ENCODE results near the gene CDS1. TPM values are rescaled to one million over a fixed set of nuclear protein-coding genes. Genes with fewer than 3 reads are reported as not detected.

Gene CDS1
- total and polyA plus RNA-seq, 7 experiments from 2014 or later = 0.39 to 0.95 (median 0.71) TPM; not detected in 1

DNA sequence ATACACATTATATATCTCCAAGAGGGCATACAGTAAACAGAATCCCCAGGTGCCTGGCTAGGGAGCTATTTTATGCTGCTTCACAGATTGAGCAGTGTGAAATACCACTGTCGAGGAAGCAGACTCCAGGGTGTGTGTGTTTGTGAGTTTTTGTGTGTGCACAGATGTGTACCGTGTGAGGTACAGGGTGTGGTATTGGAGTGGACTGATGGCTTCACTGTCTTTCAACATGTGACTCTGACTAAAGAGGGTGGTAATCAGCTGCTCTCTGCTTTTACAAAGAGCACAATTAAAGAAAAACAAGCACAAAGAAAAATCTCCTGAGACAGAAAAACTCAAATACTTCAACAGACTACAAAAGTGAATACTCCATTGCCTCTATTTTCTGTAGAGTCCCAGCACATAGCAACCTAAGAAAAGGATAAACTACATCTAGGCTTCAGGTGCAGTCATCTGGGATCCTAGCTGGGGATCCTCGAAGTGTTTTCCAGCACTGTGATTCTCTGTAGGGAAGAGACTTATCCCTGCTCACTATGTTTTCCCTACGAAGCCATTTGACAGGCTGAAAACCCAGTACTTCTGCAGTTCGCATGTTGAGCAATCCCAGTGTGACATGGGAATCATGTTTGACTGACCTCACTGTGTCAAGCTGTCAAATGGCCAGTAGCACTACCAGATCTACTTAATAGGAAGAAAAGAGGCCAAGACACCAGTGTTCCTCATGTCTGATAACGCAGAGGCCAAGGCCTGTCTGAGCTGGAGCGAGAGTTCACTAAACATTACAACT, 100.3 kb downstream of the CDS1 start:
- Mint-ChIP-seq H3K27ac (no peak overlapping the region), H3K4me1 (peaks cover 0 to 29% (median 0%) of the 10 kb centered on the region in 7 donors), H3K36me3 (no peaks in the 10 kb centered on the region), H3K27me3 (peaks cover 0 to 4% (median 0%) of the 10 kb centered on the region in 5 donors), H3K9me3 (no peaks in the 10 kb centered on the region), H3K4me3 (no peak overlapping the region)
- no peaks in the 10 kb centered on the region for H3K36me3 ChIP-seq (ENCODE audit: control insufficient read depth in 2 of 3, insufficient read depth in 3 of 3, low read length in 3 of 3)
- ATAC-seq = peak; percentile 36
- DNase-seq = no peak
- ChIA-PET CTCF (no interaction called here), POLR2A (no interaction called here)
- intact Hi-C loops (cut with micrococcal nuclease) = no loop called here
- H3K27ac ChIP-seq (ENCODE audit: low read depth, low read length) = no peak overlapping the region
- no peaks in the 10 kb centered on the region for H3K9me3 ChIP-seq (ENCODE audit: control insufficient read depth in 2 of 3, low read length in 3 of 3)
- no peaks in the 10 kb centered on the region for H3K27me3 ChIP-seq (ENCODE audit: control insufficient read depth in 2 of 2, insufficient read depth in 2 of 2, low read length in 2 of 2)
- no peak overlapping the region for H3K4me3 ChIP-seq (ENCODE audit: low read length)
- no peaks in the 10 kb centered on the region for H3K4me1 ChIP-seq (ENCODE audit: control insufficient read depth in 2 of 2, insufficient read depth in 2 of 2, low read length in 2 of 2)

DNA sequence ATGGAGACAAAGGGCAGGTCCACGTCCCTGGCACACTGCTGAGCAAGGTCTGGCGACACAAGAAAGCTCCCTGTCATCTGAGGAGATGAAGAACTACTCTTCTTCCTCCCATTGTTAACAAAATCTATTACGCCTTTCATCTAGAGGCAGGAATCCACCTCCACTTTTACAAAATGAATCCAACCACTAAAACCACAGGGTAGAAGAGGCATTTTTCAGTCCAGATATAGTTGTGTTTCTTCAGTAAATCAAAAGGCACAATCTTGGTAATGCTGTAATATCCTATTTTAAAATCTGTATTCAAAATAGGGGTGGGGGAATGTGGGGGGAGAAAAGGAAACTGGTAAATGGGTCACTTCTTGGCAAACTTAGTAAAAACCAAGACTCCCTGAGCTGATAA, 101.4 kb downstream of the CDS1 start:
- DNase-seq (no peak), ATAC-seq (no peak)
- peaks cover 0 to 29% (median 0%) of the 10 kb centered on the region in 7 donors for H3K4me1 Mint-ChIP-seq
- H3K4me1 ChIP-seq (ENCODE audit: control insufficient read depth in 2 of 2, insufficient read depth in 2 of 2, low read length in 2 of 2) = no peaks in the 10 kb centered on the region
- no peak overlapping the region for H3K4me3 ChIP-seq (ENCODE audit: low read length)
- no peak overlapping the region for H3K27ac ChIP-seq (ENCODE audit: low read depth, low read length)
- H3K36me3 Mint-ChIP-seq = no peaks in the 10 kb centered on the region
- H3K9me3 Mint-ChIP-seq = no peaks in the 10 kb centered on the region
- no peaks in the 10 kb centered on the region for H3K36me3 ChIP-seq (ENCODE audit: control insufficient read depth in 2 of 3, insufficient read depth in 3 of 3, low read length in 3 of 3)
- ChIA-PET CTCF (no interaction called here), POLR2A (no interaction called here)
- intact Hi-C loops (cut with micrococcal nuclease) = no loop called here
- no peaks in the 10 kb centered on the region for H3K27me3 ChIP-seq (ENCODE audit: control insufficient read depth in 2 of 2, insufficient read depth in 2 of 2, low read length in 2 of 2)
- peaks cover 0 to 4% (median 0%) of the 10 kb centered on the region in 5 donors for H3K27me3 Mint-ChIP-seq
- no peak overlapping the region for H3K4me3 Mint-ChIP-seq
- H3K9me3 ChIP-seq (ENCODE audit: control insufficient read depth in 2 of 3, low read length in 3 of 3) = no peaks in the 10 kb centered on the region
- H3K27ac Mint-ChIP-seq = no peak overlapping the region

DNA sequence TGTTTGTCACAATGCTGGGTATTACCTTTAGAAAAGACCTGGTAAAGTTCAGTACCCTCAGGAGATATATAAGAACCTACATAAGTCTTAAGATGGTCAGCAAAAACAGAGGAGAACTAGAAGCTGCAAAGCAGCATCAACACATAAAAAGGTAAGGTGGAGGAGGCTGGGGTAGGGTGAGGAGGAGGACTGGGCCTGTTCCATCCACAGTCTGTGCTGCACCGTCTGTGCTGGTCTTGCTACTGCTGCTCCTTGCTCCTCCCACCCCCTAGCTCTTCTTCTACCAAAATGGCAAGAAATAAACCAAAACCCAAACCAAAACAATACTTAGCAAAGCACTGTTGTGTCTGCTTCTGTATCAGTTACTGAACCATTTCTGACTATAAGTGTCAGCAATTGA, 102.2 kb downstream of the CDS1 start:
- Mint-ChIP-seq H3K4me3 (no peak overlapping the region), H3K27me3 (peaks cover 0 to 9% (median 2%) of the 10 kb centered on the region in 5 donors), H3K36me3 (no peaks in the 10 kb centered on the region), H3K9me3 (no peaks in the 10 kb centered on the region), H3K27ac (no peak overlapping the region), H3K4me1 (peaks cover 0 to 29% (median 0%) of the 10 kb centered on the region in 7 donors)
- H3K9me3 ChIP-seq (ENCODE audit: control insufficient read depth in 2 of 3, low read length in 3 of 3) = no peaks in the 10 kb centered on the region
- H3K27me3 ChIP-seq (ENCODE audit: control insufficient read depth in 2 of 2, insufficient read depth in 2 of 2, low read length in 2 of 2) = no peaks in the 10 kb centered on the region
- POLR2A ChIA-PET = no interaction called here
- CTCF ChIA-PET = no interaction called here
- no peaks in the 10 kb centered on the region for H3K36me3 ChIP-seq (ENCODE audit: control insufficient read depth in 2 of 3, insufficient read depth in 3 of 3, low read length in 3 of 3)
- intact Hi-C loops (cut with micrococcal nuclease) = no loop called here
- no peak overlapping the region for H3K4me3 ChIP-seq (ENCODE audit: low read length)
- DNase-seq (no peak), ATAC-seq (no peak)
- H3K4me1 ChIP-seq (ENCODE audit: control insufficient read depth in 2 of 2, insufficient read depth in 2 of 2, low read length in 2 of 2) = no peaks in the 10 kb centered on the region
- H3K27ac ChIP-seq (ENCODE audit: low read depth, low read length) = no peak overlapping the region

DNA sequence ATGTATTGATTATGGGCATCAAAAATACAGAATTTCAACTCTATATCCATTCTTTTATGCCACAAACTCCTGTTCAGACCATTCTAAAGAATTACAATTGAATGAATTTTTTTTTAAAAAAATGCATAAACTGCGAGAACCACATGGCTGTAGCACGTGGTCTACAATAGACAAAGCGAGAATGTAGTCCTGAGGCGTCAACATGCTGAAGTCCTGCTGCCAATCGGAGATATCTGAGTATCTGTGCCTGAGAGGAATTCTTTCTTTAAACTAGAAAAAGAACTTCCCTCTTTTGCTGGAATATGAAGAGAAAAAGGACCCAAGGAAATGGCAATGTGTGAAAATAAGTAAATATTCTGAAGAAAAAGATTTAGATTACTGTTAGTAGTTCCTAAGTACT, 105.7 kb downstream of the CDS1 start:
- Histone ChIP-seq H3K9me3 (ENCODE audit: control insufficient read depth in 2 of 3, low read length in 3 of 3) (no peaks in the 10 kb centered on the region), H3K27me3 (ENCODE audit: control insufficient read depth in 2 of 2, insufficient read depth in 2 of 2, low read length in 2 of 2) (no peaks in the 10 kb centered on the region), H3K27ac (ENCODE audit: low read depth, low read length) (no peak overlapping the region), H3K4me3 (ENCODE audit: low read length) (no peak overlapping the region), H3K36me3 (ENCODE audit: control insufficient read depth in 2 of 3, insufficient read depth in 3 of 3, low read length in 3 of 3) (no peaks in the 10 kb centered on the region), H3K4me1 (ENCODE audit: control insufficient read depth in 2 of 2, insufficient read depth in 2 of 2, low read length in 2 of 2) (no peaks in the 10 kb centered on the region)
- H3K27me3 Mint-ChIP-seq = peaks cover 0 to 7% (median 3%) of the 10 kb centered on the region in 5 donors
- no peak overlapping the region for H3K4me3 Mint-ChIP-seq
- DNase-seq (no peak), ATAC-seq (no peak)
- H3K27ac Mint-ChIP-seq = no peak overlapping the region
- H3K4me1 Mint-ChIP-seq = peaks cover 0 to 24% (median 0%) of the 10 kb centered on the region in 7 donors
- H3K9me3 Mint-ChIP-seq = peaks cover 0 to 2% (median 0%) of the 10 kb centered on the region in 11 donors
- intact Hi-C loops (cut with micrococcal nuclease) = no loop called here
- ChIA-PET POLR2A (no interaction called here), CTCF (no interaction called here)
- H3K36me3 Mint-ChIP-seq = no peaks in the 10 kb centered on the region

DNA sequence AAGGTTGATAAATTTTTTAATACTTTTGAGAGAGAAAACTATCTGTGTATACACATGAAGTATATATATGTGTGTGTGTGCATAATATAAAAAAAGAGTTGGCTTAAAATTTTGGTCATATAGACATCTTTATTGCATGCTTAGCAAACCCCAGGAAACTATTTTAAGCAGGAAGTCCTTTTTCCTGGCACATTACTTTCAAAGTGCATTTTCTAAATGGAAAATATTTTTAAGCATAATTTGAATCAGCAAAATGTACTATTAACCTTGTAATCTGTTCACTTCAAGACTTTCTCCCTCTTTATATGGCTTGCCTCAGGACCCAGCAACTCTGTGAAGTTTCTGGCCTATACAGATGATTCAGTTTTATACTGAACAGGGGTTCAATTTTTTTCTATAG, 106.3 kb downstream of the CDS1 start:
- ATAC-seq (no peak), DNase-seq (no peak)
- no peaks in the 10 kb centered on the region for H3K4me1 ChIP-seq (ENCODE audit: control insufficient read depth in 2 of 2, insufficient read depth in 2 of 2, low read length in 2 of 2)
- H3K36me3 ChIP-seq (ENCODE audit: control insufficient read depth in 2 of 3, insufficient read depth in 3 of 3, low read length in 3 of 3) = no peaks in the 10 kb centered on the region
- no peak overlapping the region for H3K4me3 ChIP-seq (ENCODE audit: low read length)
- H3K27ac ChIP-seq (ENCODE audit: low read depth, low read length) = no peak overlapping the region
- no peaks in the 10 kb centered on the region for H3K9me3 ChIP-seq (ENCODE audit: control insufficient read depth in 2 of 3, low read length in 3 of 3)
- H3K27me3 ChIP-seq (ENCODE audit: control insufficient read depth in 2 of 2, insufficient read depth in 2 of 2, low read length in 2 of 2) = no peaks in the 10 kb centered on the region
- POLR2A ChIA-PET = no interaction called here
- peaks cover 0 to 19% (median 0%) of the 10 kb centered on the region in 7 donors for H3K4me1 Mint-ChIP-seq
- peaks cover 0 to 7% (median 3%) of the 10 kb centered on the region in 5 donors for H3K27me3 Mint-ChIP-seq
- intact Hi-C loops (cut with micrococcal nuclease) = no loop called here
- H3K4me3 Mint-ChIP-seq = no peak overlapping the region
- CTCF ChIA-PET = no interaction called here
- H3K36me3 Mint-ChIP-seq = no peaks in the 10 kb centered on the region
- H3K27ac Mint-ChIP-seq = no peak overlapping the region
- peaks cover 0 to 2% (median 0%) of the 10 kb centered on the region in 11 donors for H3K9me3 Mint-ChIP-seq

DNA sequence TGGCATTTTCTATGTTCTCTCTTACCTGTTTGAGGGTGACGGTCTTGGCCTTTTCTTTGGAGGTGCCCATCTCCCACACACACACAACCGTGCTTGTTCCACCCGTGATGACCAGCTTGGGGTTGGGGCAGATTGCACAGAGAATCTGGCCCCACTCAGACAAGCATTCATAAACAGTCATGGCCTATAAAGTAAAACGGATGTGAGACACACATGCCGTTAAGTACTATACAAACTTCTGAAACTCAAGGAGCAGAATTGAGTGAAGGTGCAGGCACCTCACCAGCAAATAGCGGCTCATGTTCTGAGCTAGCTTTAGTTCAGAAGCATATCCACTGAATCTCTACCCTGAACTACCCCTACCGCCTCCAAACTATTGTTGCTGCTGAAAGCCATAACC, 107.6 kb downstream of the CDS1 start:
- H3K4me3 Mint-ChIP-seq = no peak overlapping the region
- H3K4me1 Mint-ChIP-seq = peaks cover 0 to 8% (median 0%) of the 10 kb centered on the region in 7 donors
- no peaks in the 10 kb centered on the region for H3K27me3 ChIP-seq (ENCODE audit: control insufficient read depth in 2 of 2, insufficient read depth in 2 of 2, low read length in 2 of 2)
- H3K4me3 ChIP-seq (ENCODE audit: low read length) = no peak overlapping the region
- intact Hi-C loops (cut with micrococcal nuclease) = no loop called here
- H3K27ac Mint-ChIP-seq = no peak overlapping the region
- H3K4me1 ChIP-seq (ENCODE audit: control insufficient read depth in 2 of 2, insufficient read depth in 2 of 2, low read length in 2 of 2) = no peaks in the 10 kb centered on the region
- H3K36me3 Mint-ChIP-seq = no peaks in the 10 kb centered on the region
- ChIA-PET POLR2A (no interaction called here), CTCF (no interaction called here)
- ATAC-seq = no peak
- no peaks in the 10 kb centered on the region for H3K9me3 ChIP-seq (ENCODE audit: control insufficient read depth in 2 of 3, low read length in 3 of 3)
- H3K9me3 Mint-ChIP-seq = peaks cover 0 to 2% (median 0%) of the 10 kb centered on the region in 11 donors
- H3K36me3 ChIP-seq (ENCODE audit: control insufficient read depth in 2 of 3, insufficient read depth in 3 of 3, low read length in 3 of 3) = no peaks in the 10 kb centered on the region
- no peak overlapping the region for H3K27ac ChIP-seq (ENCODE audit: low read depth, low read length)
- no peak for DNase-seq
- peaks cover 0 to 7% (median 3%) of the 10 kb centered on the region in 5 donors for H3K27me3 Mint-ChIP-seq

DNA sequence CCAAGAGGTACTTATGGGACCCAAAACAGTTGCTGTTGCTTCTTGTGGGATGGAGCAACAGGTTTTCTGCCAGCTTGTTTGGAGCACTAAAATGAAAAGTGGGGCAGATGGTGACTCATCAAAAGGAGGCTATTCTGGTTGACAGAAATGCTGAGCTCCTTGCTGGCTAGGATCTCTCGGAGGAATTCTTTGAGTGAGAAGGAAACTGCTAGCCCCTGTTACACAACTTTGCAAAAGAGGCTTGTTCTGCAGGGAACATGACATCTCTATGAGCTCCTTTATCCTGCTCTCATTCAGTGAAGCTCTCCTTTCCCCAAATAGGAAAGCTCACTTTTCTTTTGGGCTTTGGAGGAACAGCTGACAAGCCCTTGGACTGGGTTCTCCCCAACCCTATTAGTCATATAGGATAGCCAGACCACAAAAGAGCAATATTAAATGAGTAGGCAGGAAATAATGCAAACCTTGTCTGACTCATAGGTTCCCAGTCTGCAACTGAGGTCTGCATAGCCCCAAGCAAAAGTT, 108.3 kb downstream of the CDS1 start:
- ChIA-PET CTCF (no interaction called here), POLR2A (no interaction called here)
- Histone ChIP-seq H3K4me3 (ENCODE audit: low read length) (no peak overlapping the region), H3K27ac (ENCODE audit: low read depth, low read length) (no peak overlapping the region), H3K4me1 (ENCODE audit: control insufficient read depth in 2 of 2, insufficient read depth in 2 of 2, low read length in 2 of 2) (no peaks in the 10 kb centered on the region), H3K36me3 (ENCODE audit: control insufficient read depth in 2 of 3, insufficient read depth in 3 of 3, low read length in 3 of 3) (no peaks in the 10 kb centered on the region), H3K27me3 (ENCODE audit: control insufficient read depth in 2 of 2, insufficient read depth in 2 of 2, low read length in 2 of 2) (no peaks in the 10 kb centered on the region), H3K9me3 (ENCODE audit: control insufficient read depth in 2 of 3, low read length in 3 of 3) (no peaks in the 10 kb centered on the region)
- intact Hi-C loops (cut with micrococcal nuclease) = no loop called here
- Mint-ChIP-seq H3K36me3 (no peaks in the 10 kb centered on the region), H3K9me3 (peaks cover 0 to 2% (median 0%) of the 10 kb centered on the region in 11 donors), H3K27ac (no peak overlapping the region), H3K4me1 (peaks cover 0 to 8% (median 0%) of the 10 kb centered on the region in 7 donors), H3K4me3 (no peak overlapping the region), H3K27me3 (peaks cover 0 to 7% (median 3%) of the 10 kb centered on the region in 5 donors)
- no peak for DNase-seq
- peak; percentile 84 for ATAC-seq
